Sigmoid colon (tissue), 4 donors: Measurements from ENCODE around the gene RBM19.

Experiments used
- EP300 ChIP-seq, 4 donors: sonication (generic); formaldehyde crosslinking; IDR thresholded peaks; one replicate each; pipeline ENCODE4 v1.6.1; 2017; ENCODE audit warnings: antibody characterized with exemption in 4 of 4
- POLR2A ChIP-seq, 2 donors: fragments of 450-650 bp; IDR thresholded peaks; one replicate each; pipeline ENCODE4 v1.6.1; 2016; ENCODE audit warnings: antibody characterized with exemption in 2 of 2, mild to moderate bottlenecking in 2 of 2, moderate library complexity in 2 of 2
- TF ChIP-seq, protein P1 (sequence below), 4 experiments: fragments of 450-650 bp in 3 of 4; fragments of 200-600 bp in 1 of 4; IDR thresholded peaks; one replicate each; pipeline ENCODE4 v1.5.1; 2016 to 2019; ENCODE audit warnings: antibody characterized with exemption in 4 of 4, mild to moderate bottlenecking in 3 of 4, moderate library complexity in 2 of 4

DNA sequence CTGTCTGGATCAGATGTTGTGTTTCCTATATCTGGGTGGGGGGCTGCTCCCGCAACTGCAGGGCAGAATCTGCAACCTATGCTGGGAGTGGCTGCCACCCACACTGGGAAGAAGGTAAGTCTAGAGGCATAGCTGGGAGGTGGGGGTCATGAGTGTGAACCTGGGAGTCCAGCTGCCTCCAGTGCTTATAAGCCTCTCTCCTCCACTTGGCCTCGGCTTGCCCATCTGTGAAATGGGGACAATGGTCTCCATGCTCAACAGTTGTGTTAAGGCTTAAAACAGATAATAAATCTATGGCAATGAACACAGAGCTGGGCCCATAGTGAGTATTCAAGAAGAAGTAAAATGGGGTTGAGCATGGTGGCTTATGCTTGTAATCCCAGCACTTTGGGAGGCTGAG is 90.0 kb downstream of the RBM19 start:
- TF ChIP-seq, protein P1, sequence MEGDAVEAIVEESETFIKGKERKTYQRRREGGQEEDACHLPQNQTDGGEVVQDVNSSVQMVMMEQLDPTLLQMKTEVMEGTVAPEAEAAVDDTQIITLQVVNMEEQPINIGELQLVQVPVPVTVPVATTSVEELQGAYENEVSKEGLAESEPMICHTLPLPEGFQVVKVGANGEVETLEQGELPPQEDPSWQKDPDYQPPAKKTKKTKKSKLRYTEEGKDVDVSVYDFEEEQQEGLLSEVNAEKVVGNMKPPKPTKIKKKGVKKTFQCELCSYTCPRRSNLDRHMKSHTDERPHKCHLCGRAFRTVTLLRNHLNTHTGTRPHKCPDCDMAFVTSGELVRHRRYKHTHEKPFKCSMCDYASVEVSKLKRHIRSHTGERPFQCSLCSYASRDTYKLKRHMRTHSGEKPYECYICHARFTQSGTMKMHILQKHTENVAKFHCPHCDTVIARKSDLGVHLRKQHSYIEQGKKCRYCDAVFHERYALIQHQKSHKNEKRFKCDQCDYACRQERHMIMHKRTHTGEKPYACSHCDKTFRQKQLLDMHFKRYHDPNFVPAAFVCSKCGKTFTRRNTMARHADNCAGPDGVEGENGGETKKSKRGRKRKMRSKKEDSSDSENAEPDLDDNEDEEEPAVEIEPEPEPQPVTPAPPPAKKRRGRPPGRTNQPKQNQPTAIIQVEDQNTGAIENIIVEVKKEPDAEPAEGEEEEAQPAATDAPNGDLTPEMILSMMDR (IDR thresholded peaks at IDR 0.05) = no peak
- TF ChIP-seq POLR2A (IDR thresholded peaks at IDR 0.05) = no peak
- TF ChIP-seq EP300 (IDR thresholded peaks at IDR 0.05) = no peak
